GM21367 (cell line): ENCODE measurements around the gene LEP.

Source experiments
- ATAC-seq: cut with Tn5 transposase; IDR thresholded peaks from one replicate; pipeline ENCODE4 v1.9.1; 2021; ENCODE audit not compliant: unreplicated experiment

The LEP gene

GRCh38 chr7:128244861-128245260, 3.8 kb downstream of the LEP start:
- no peak for ATAC-seq

- ATAC-seq: no peak
Measured at GRCh38 chr7:128247108-128247507, 6.0 kb downstream of the LEP start.

GRCh38 chr7:128247640-128248194, 6.6 kb downstream of the LEP start:
- no peak for ATAC-seq

GRCh38 chr7:128251337-128251736, 10.3 kb downstream of the LEP start:
- no peak for ATAC-seq

- no peak for ATAC-seq
Measured at GRCh38 chr7:128253701-128254100, 12.6 kb downstream of the LEP start.

GRCh38 chr7:128254470-128254869, 13.4 kb downstream of the LEP start:
- ATAC-seq: no peak

GRCh38 chr7:128255271-128255670, 14.2 kb downstream of the LEP start:
- no peak for ATAC-seq

- no peak for ATAC-seq
Measured at GRCh38 chr7:128257458-128257857, 16.4 kb downstream of the LEP start.

GRCh38 chr7:128259131-128260061, 18.3 kb downstream of the LEP start:
- ATAC-seq: no peak

GRCh38 chr7:128260069-128260795, 19.2 kb downstream of the LEP start:
- ATAC-seq: no peak

GRCh38 chr7:128262273-128263028, 21.4 kb downstream of the LEP start:
- no peak for ATAC-seq

GRCh38 chr7:128263420-128263819, 22.3 kb downstream of the LEP start:
- no peak for ATAC-seq

- no peak for ATAC-seq
Measured at GRCh38 chr7:128264477-128264876, 23.4 kb downstream of the LEP start.

- no peak for ATAC-seq
Measured at GRCh38 chr7:128265156-128265905, 24.3 kb downstream of the LEP start.

- ATAC-seq: no peak
Measured at GRCh38 chr7:128265906-128266300, 24.8 kb downstream of the LEP start.

- ATAC-seq: no peak
Measured at GRCh38 chr7:128266529-128266882, 25.4 kb downstream of the LEP start.

GRCh38 chr7:128266883-128267594, 26.0 kb downstream of the LEP start:
- no peak for ATAC-seq

- ATAC-seq: no peak
Measured at GRCh38 chr7:128267595-128267924, 26.5 kb downstream of the LEP start.

GRCh38 chr7:128268233-128268632, 27.2 kb downstream of the LEP start:
- no peak for ATAC-seq

GRCh38 chr7:128270826-128271272, 29.8 kb downstream of the LEP start:
- ATAC-seq: no peak
